Measurements from ENCODE around the gene LTBP3.

The LTBP3 gene

DNA sequence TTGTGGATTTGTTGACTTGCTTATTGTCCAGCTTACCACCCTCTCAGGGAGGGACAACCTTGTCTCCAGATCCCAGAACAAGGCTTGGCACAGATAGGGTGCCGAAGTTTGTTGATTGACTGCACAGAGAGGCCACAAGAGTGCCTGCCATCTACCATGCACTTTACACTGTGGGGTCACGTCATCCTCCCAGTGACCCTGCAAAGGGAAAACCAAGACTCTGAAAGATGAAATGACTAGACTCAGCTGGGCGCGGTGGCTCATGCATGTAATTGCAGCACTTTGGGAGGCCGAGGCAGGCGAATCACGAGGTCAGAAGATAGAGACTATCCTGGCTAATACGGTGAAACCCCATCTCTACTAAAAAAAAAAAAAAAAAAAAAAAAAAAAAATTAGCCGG is 4.6 kb upstream of the LTBP3 start:
- no peak for TF ChIP-seq EZH2phosphoT487 (IDR thresholded peaks at IDR 0.05; ENCODE audit: borderline replicate concordance)
- TF ChIP-seq, protein P1, sequence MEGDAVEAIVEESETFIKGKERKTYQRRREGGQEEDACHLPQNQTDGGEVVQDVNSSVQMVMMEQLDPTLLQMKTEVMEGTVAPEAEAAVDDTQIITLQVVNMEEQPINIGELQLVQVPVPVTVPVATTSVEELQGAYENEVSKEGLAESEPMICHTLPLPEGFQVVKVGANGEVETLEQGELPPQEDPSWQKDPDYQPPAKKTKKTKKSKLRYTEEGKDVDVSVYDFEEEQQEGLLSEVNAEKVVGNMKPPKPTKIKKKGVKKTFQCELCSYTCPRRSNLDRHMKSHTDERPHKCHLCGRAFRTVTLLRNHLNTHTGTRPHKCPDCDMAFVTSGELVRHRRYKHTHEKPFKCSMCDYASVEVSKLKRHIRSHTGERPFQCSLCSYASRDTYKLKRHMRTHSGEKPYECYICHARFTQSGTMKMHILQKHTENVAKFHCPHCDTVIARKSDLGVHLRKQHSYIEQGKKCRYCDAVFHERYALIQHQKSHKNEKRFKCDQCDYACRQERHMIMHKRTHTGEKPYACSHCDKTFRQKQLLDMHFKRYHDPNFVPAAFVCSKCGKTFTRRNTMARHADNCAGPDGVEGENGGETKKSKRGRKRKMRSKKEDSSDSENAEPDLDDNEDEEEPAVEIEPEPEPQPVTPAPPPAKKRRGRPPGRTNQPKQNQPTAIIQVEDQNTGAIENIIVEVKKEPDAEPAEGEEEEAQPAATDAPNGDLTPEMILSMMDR (conservative IDR thresholded peaks at IDR 0.05; ENCODE audit: low read length): no peak

DNA sequence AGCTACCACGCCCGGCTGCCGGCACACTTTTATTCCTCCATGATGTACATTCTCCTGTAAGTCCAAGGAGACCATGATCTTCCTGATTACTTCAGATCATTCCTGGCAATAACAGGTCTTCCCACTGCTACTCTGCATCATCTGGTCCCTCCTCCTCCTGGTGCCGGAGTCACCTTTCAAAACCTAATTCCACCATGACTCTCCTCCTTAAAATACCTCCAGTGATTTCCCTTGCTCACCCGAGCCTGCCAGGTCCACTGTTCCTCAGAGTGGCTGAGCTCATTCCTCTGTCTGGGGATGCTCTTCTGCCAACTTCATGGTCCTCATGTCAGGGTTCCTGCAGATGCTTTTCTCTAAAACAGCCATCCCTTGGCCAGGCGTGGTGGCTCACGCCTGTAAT is 3.9 kb upstream of the LTBP3 start:
- Histone ChIP-seq H3K4me2 (ENCODE audit: low read depth, low read length, poor library complexity, severe bottlenecking) (no peak overlapping the region), H3F3A (ENCODE audit: low read depth) (no peaks in the 10 kb centered on the region), H3K4me1 (ENCODE audit: insufficient read depth, low read length, poor library complexity, severe bottlenecking) (peaks cover 18% of the 10 kb centered on the region), H3K27me3 (ENCODE audit: insufficient read depth, low read length, poor library complexity, severe bottlenecking) (no peaks in the 10 kb centered on the region), H3K79me2 (ENCODE audit: insufficient read depth, low read length) (no peaks in the 10 kb centered on the region), H3K9ac (ENCODE audit: low read depth, low read length, poor library complexity, severe bottlenecking) (no peak overlapping the region), H3K9me3 (ENCODE audit: insufficient read depth, low read depth, low read length) (no peaks in the 10 kb centered on the region), H3K4me3 (ENCODE audit: low read length, poor library complexity, severe bottlenecking) (no peak overlapping the region), H2AFZ (ENCODE audit: low read length) (no peak overlapping the region), H3K9me2 (replicated peaks; ENCODE audit: low read depth, low read length) (no peaks in the 10 kb centered on the region), H4K20me1 (ENCODE audit: insufficient read depth, low read length, poor library complexity, severe bottlenecking) (no peaks in the 10 kb centered on the region), H3K36me3 (ENCODE audit: insufficient read depth, low read length) (no peaks in the 10 kb centered on the region)
- TF ChIP-seq, protein P1 (conservative IDR thresholded peaks at IDR 0.05; ENCODE audit: low read length): no peak
- no peak for TF ChIP-seq EZH2phosphoT487 (IDR thresholded peaks at IDR 0.05; ENCODE audit: borderline replicate concordance)

More for the DNA sequence above, 4.6 kb upstream of the LTBP3 start:
- H3K9ac ChIP-seq (ENCODE audit: low read depth, low read length, poor library complexity, severe bottlenecking): no peak overlapping the region
- H3K9me3 ChIP-seq (ENCODE audit: insufficient read depth, low read depth, low read length): no peaks in the 10 kb centered on the region
- no peak overlapping the region for H3K4me3 ChIP-seq (ENCODE audit: low read length, poor library complexity, severe bottlenecking)
- H3K27me3 ChIP-seq (ENCODE audit: insufficient read depth, low read length, poor library complexity, severe bottlenecking): no peaks in the 10 kb centered on the region
- no peaks in the 10 kb centered on the region for H4K20me1 ChIP-seq (ENCODE audit: insufficient read depth, low read length, poor library complexity, severe bottlenecking)
- H3F3A ChIP-seq (ENCODE audit: low read depth): no peaks in the 10 kb centered on the region
- no peaks in the 10 kb centered on the region for H3K36me3 ChIP-seq (ENCODE audit: insufficient read depth, low read length)
- H3K4me1 ChIP-seq (ENCODE audit: insufficient read depth, low read length, poor library complexity, severe bottlenecking): peaks cover 18% of the 10 kb centered on the region
- H3K4me2 ChIP-seq (ENCODE audit: low read depth, low read length, poor library complexity, severe bottlenecking): no peak overlapping the region
- H3K79me2 ChIP-seq (ENCODE audit: insufficient read depth, low read length): peaks cover 2% of the 10 kb centered on the region; the same call in 1 of the 2 replicates
- no peak overlapping the region for H2AFZ ChIP-seq (ENCODE audit: low read length)
- H3K9me2 ChIP-seq (replicated peaks; ENCODE audit: low read depth, low read length): no peaks in the 10 kb centered on the region

DNA sequence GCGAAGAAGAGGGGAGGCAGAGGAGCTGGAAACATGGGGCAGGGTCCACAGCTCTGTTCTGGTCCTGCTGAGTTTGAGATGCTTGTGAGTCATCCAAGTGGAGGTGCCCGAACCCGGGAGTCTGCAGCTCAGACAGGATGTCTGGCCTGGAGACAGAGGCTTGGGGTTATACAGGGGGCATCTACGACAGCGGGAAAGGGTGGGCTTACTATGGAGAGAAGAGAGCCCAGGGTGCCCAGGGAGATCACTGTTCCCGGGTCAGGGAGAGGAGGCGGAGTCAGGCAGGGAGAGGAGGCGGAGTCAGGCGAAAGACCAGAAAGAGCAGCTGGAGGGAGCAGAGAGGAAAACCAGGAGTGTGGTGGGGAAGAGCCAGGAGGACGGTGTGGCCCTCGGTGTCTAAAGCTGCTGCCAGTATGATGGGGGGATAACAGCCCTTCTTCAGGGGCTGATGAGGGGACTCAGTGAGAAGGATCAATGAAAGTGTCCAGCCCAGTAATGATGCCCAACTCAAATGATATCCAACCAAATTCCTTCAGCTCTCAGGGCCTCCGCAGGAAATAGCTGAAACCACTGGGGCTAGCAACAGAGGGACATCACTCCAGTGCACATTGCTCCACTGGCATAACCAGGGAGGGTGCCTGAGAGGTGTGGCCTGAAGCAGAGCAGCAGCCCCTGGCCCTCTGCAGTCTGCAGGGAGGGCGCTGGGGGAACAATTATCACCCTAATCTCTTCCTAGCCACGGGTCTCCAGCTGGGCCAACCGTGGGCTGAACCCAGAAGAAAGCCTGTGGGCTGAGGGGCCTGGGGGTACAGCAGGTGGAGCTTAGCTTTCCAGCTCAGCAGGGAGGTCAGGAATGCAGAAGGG is 2.6 kb upstream of the LTBP3 start:
- no peaks in the 10 kb centered on the region for H3F3A ChIP-seq (ENCODE audit: low read depth)
- no peak for TF ChIP-seq EZH2phosphoT487 (IDR thresholded peaks at IDR 0.05; ENCODE audit: borderline replicate concordance)
- TF ChIP-seq, protein P1 (conservative IDR thresholded peaks at IDR 0.05; ENCODE audit: low read length): no peak
- no peak overlapping the region for H3K4me2 ChIP-seq (ENCODE audit: low read depth, low read length, poor library complexity, severe bottlenecking)
- H2AFZ ChIP-seq (ENCODE audit: low read length): no peak overlapping the region
- no peaks in the 10 kb centered on the region for H3K27me3 ChIP-seq (ENCODE audit: insufficient read depth, low read length, poor library complexity, severe bottlenecking)
- H3K36me3 ChIP-seq (ENCODE audit: insufficient read depth, low read length): no peaks in the 10 kb centered on the region
- no peaks in the 10 kb centered on the region for H4K20me1 ChIP-seq (ENCODE audit: insufficient read depth, low read length, poor library complexity, severe bottlenecking)
- H3K9me2 ChIP-seq (replicated peaks; ENCODE audit: low read depth, low read length): no peaks in the 10 kb centered on the region
- no peak overlapping the region for H3K4me3 ChIP-seq (ENCODE audit: low read length, poor library complexity, severe bottlenecking)
- H3K9ac ChIP-seq (ENCODE audit: low read depth, low read length, poor library complexity, severe bottlenecking): no peak overlapping the region
- no peaks in the 10 kb centered on the region for H3K79me2 ChIP-seq (ENCODE audit: insufficient read depth, low read length)
- peaks cover 10% of the 10 kb centered on the region for H3K4me1 ChIP-seq (ENCODE audit: insufficient read depth, low read length, poor library complexity, severe bottlenecking)
- H3K9me3 ChIP-seq (ENCODE audit: insufficient read depth, low read depth, low read length): no peaks in the 10 kb centered on the region
